ENCODE data around the gene WDR70. TPM values are rescaled to one million over a fixed set of nuclear protein-coding genes. Genes with fewer than 3 reads are reported as not detected.

WDR70 gene
- total and polyA plus RNA-seq, 2 of the 8 experiments (the other 6 are each of a cell fraction or from before 2014, with no cell fraction given) = 10.6 to 37.4 TPM

- TF ChIP-seq CHD2 (IDR thresholded peaks at IDR 0.05; ENCODE audit: low read length) (no peak), SIRT6 (IDR thresholded peaks at IDR 0.05; ENCODE audit: low read length) (no peak), MAX (IDR thresholded peaks at IDR 0.05) (no peak), SIX5 (IDR thresholded peaks at IDR 0.05; ENCODE audit: low read depth, low read length) (no peak), EGR1 (IDR thresholded peaks at IDR 0.05; ENCODE audit: borderline replicate concordance, low read depth, low read length) (no peak)
These were observed 375.9 kb downstream of the WDR70 start (continued) for GRCh38 chr5:37754976-37755375.
